Neuron (in vitro differentiated cells): Measurements from ENCODE around the gene PTS.
"Not testable (repeated sequence)": the region's sequence is repeated elsewhere in the genome, so short reads cannot be mapped to it uniquely, and the experiment has no call there.

Experiments used
- H2AFZ ChIP-seq: one replicate; pipeline ENCODE4 v1.6.1; 2013; ENCODE audit warnings: low read depth, mild to moderate bottlenecking, inconsistent platforms, low read length, moderate library complexity
- H3K27me3 ChIP-seq: one replicate; pipeline ENCODE4 v1.6.1; 2013; ENCODE audit warnings: low read length; ENCODE audit not compliant: insufficient read depth
- H3K36me3 ChIP-seq: one replicate; pipeline ENCODE4 v1.6.1; 2013; ENCODE audit warnings: low read length; ENCODE audit not compliant: insufficient read depth
- H3K4me1 ChIP-seq: one replicate; pipeline ENCODE4 v1.6.1; 2013; ENCODE audit warnings: low read length; ENCODE audit not compliant: insufficient read depth
- H3K4me3 ChIP-seq: 2 replicates; pipeline ENCODE4 v1.5.1; 2013; ENCODE audit warnings: mild to moderate bottlenecking, low read length, moderate library complexity
- H3K9me3 ChIP-seq: one replicate; pipeline ENCODE4 v1.6.1; 2013; ENCODE audit warnings: low read length

The PTS gene

GRCh38 chr11:112226062-112226830 is at the start of gene PTS:
Gene PTS, plus strand, starts transcription at chr11:112226428. Its CDS starts 16 bp downstream, at chr11:112226444.
- peaks cover 7% of the 10 kb centered on the region for H3K4me1 ChIP-seq
- H3K36me3 ChIP-seq = peaks cover 19% of the 10 kb centered on the region
- H3K4me3 ChIP-seq = peak within 1 kb of the TSS; percentile 94
- peak within 1 kb of the TSS; percentile 84 for H2AFZ ChIP-seq
- no peaks in the 10 kb centered on the region for H3K9me3 ChIP-seq
- no peaks in the 10 kb centered on the region for H3K27me3 ChIP-seq

GRCh38 chr11:112177589-112177988 is 48.6 kb upstream of the PTS start:
- no peaks in the 10 kb centered on the region for H3K36me3 ChIP-seq
- H3K27me3 ChIP-seq = no peaks in the 10 kb centered on the region
- no peak overlapping the region for H2AFZ ChIP-seq
- H3K4me1 ChIP-seq = peaks cover 14% of the 10 kb centered on the region
- peaks cover 2% of the 10 kb centered on the region for H3K9me3 ChIP-seq
- no peak overlapping the region for H3K4me3 ChIP-seq

GRCh38 chr11:112178428-112178827 is 47.8 kb upstream of the PTS start:
- Histone ChIP-seq H3K27me3 (no peaks in the 10 kb centered on the region), H3K9me3 (peaks cover 2% of the 10 kb centered on the region)

GRCh38 chr11:112178936-112179335 is 47.3 kb upstream of the PTS start:
- Histone ChIP-seq H3K4me3 (no peak overlapping the region), H2AFZ (no peak overlapping the region), H3K27me3 (no peaks in the 10 kb centered on the region), H3K36me3 (no peaks in the 10 kb centered on the region), H3K9me3 (peaks cover 2% of the 10 kb centered on the region), H3K4me1 (peaks cover 14% of the 10 kb centered on the region)

More at GRCh38 chr11:112178428-112178827, 47.8 kb upstream of the PTS start:
- peaks cover 14% of the 10 kb centered on the region for H3K4me1 ChIP-seq
- H2AFZ ChIP-seq = no peak overlapping the region
- H3K4me3 ChIP-seq = no peak overlapping the region
- H3K36me3 ChIP-seq = no peaks in the 10 kb centered on the region

GRCh38 chr11:112179601-112180000 is 46.6 kb upstream of the PTS start:
- peaks cover 14% of the 10 kb centered on the region for H3K4me1 ChIP-seq
- no peak overlapping the region for H3K4me3 ChIP-seq
- no peak overlapping the region for H2AFZ ChIP-seq
- H3K36me3 ChIP-seq = no peaks in the 10 kb centered on the region
- H3K9me3 ChIP-seq = peaks cover 2% of the 10 kb centered on the region
- no peaks in the 10 kb centered on the region for H3K27me3 ChIP-seq

- Histone ChIP-seq H3K9me3 (peaks cover 2% of the 10 kb centered on the region), H3K36me3 (no peaks in the 10 kb centered on the region), H3K4me1 (no peaks in the 10 kb centered on the region), H2AFZ (no peak overlapping the region), H3K4me3 (no peak overlapping the region), H3K27me3 (no peaks in the 10 kb centered on the region)
Measured at GRCh38 chr11:112182867-112183266, 43.4 kb upstream of the PTS start.

- Histone ChIP-seq H3K4me1 (no peaks in the 10 kb centered on the region), H3K36me3 (no peaks in the 10 kb centered on the region), H3K4me3 (no peak overlapping the region), H3K27me3 (no peaks in the 10 kb centered on the region), H3K9me3 (peaks cover 2% of the 10 kb centered on the region), H2AFZ (no peak overlapping the region)
Measured at GRCh38 chr11:112185883-112186282, 40.3 kb upstream of the PTS start.

- Histone ChIP-seq H3K27me3 (no peaks in the 10 kb centered on the region), H3K9me3 (peaks cover 2% of the 10 kb centered on the region), H2AFZ (no peak overlapping the region), H3K36me3 (no peaks in the 10 kb centered on the region), H3K4me1 (no peaks in the 10 kb centered on the region), H3K4me3 (no peak overlapping the region)
Measured at GRCh38 chr11:112186304-112186703, 39.9 kb upstream of the PTS start.

- not testable (repeated sequence) for H3K9me3 ChIP-seq, H3K4me1 ChIP-seq, H3K27me3 ChIP-seq, H3K4me3 ChIP-seq, H2AFZ ChIP-seq, H3K36me3 ChIP-seq
Measured at GRCh38 chr11:112195113-112195512, 31.1 kb upstream of the PTS start.

GRCh38 chr11:112195951-112196351 is 30.3 kb upstream of the PTS start:
- Histone ChIP-seq H3K4me3 (no peak overlapping the region), H3K36me3 (no peaks in the 10 kb centered on the region), H3K4me1 (no peaks in the 10 kb centered on the region), H2AFZ (no peak overlapping the region), H3K27me3 (no peaks in the 10 kb centered on the region), H3K9me3 (no peaks in the 10 kb centered on the region)

- no peak overlapping the region for H3K4me3 ChIP-seq
- H3K27me3 ChIP-seq = no peaks in the 10 kb centered on the region
- no peaks in the 10 kb centered on the region for H3K4me1 ChIP-seq
- no peaks in the 10 kb centered on the region for H3K36me3 ChIP-seq
- no peak overlapping the region for H2AFZ ChIP-seq
- H3K9me3 ChIP-seq = no peaks in the 10 kb centered on the region
Measured at GRCh38 chr11:112196519-112197087, 29.6 kb upstream of the PTS start.

- not testable (repeated sequence) for H3K36me3 ChIP-seq, H2AFZ ChIP-seq, H3K9me3 ChIP-seq, H3K27me3 ChIP-seq, H3K4me3 ChIP-seq, H3K4me1 ChIP-seq
Measured at GRCh38 chr11:112199101-112199500, 27.1 kb upstream of the PTS start.

GRCh38 chr11:112200252-112200651 is 26.0 kb upstream of the PTS start:
- Histone ChIP-seq H3K27me3 (no peaks in the 10 kb centered on the region), H3K36me3 (no peaks in the 10 kb centered on the region), H3K4me1 (no peaks in the 10 kb centered on the region), H2AFZ (no peak overlapping the region), H3K4me3 (no peak overlapping the region), H3K9me3 (no peaks in the 10 kb centered on the region)

- no peaks in the 10 kb centered on the region for H3K27me3 ChIP-seq
- H3K36me3 ChIP-seq = no peaks in the 10 kb centered on the region
- H3K4me3 ChIP-seq = no peak overlapping the region
- H3K9me3 ChIP-seq = no peaks in the 10 kb centered on the region
- no peaks in the 10 kb centered on the region for H3K4me1 ChIP-seq
- no peak overlapping the region for H2AFZ ChIP-seq
Measured at GRCh38 chr11:112206071-112206470, 20.2 kb upstream of the PTS start.
